ENCODE results near the gene LRRC1.
"Not testable (repeated sequence)": the region's sequence is repeated elsewhere in the genome, so short reads cannot be mapped to it uniquely, and the experiment has no call there.

LRRC1 gene

DNA sequence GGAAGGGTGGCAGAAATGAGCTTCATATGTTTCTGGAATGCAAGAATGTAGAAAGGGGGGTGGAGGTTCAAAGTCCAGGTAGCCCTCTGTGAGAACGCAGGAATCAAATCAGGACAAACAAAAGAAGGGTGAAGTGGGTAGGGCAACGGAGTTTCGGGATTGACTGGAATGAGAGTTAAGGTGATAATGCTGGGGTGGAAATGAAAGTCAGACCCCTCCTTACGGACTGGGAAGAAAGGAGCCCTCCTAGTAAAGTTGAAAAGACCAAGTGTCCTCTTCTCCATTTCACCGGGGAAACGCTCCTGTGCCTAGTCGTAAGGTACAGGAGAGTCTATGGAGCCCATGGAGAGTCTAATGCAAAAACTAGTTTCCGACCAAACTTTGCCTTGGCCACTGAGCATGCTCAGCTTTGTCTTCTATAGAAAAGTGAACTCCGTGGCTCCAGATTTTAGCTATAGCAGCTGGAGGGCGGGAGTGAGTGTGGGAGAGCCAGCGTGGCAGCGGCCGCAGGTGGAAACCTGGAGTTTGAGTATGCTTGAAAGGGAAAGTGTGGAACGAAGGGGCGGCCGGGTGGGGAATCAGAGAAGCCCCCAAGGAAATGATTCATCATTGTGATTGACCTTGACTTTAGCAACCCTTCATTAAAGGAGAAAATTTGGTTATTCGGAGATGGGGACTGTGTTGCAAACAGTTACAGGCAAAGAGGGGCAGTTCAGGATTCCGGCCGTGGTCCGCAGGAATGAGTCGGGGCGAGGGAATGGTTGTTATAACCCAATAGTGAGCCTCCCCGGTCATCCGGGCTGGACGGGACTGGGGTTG lies 1.3 kb upstream of the LRRC1 start:
- peak; percentile 61 for DNase-seq

DNA sequence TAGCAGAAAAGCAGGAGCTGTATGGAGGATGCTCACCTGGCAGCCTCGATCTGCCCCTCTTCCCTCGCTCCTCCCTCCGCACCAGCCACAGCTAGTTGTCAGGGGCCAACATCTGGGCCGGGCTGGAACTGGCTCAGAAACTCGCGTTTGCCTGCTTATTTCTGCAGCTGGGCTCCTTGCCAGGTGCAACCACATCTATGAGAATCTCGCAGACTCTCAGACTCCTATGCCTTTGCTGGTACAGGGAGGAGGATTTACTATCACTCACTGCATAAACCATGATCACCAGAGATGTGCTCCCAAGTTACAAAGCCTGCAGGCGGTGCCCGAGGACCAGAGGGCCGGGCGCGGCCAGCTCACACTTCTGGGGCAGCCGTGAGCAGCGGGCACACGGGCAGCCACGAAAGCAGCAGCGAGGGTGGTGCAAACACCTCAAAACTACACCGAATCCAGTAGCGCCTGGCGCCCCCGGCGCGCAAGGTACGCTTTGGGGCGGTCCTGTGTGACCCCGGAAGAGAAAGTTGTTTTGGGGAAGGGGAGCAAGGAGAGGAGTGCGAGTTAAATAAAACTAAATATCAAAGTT lies 577 bp upstream of the LRRC1 start:
- peak; percentile 69 for DNase-seq

DNA sequence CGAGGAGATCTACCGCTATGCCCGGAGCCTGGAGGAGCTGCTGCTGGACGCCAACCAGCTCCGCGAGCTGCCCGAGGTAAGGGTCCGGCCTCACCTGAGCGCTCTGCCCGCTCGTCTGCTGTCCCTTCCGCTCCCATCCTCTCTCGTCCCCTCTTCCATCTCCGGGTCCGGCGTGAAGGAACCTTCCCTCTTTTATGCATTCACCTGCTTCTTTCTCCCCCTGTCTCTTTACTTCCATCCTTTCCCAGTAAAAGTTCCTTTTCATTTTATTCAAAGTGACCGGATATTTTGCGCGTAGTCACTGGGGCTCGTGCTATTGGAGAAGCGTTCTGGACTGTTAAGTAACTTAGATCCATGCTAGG lies 516 bp downstream of the LRRC1 start:
- DNase-seq = peak; percentile 76

DNA sequence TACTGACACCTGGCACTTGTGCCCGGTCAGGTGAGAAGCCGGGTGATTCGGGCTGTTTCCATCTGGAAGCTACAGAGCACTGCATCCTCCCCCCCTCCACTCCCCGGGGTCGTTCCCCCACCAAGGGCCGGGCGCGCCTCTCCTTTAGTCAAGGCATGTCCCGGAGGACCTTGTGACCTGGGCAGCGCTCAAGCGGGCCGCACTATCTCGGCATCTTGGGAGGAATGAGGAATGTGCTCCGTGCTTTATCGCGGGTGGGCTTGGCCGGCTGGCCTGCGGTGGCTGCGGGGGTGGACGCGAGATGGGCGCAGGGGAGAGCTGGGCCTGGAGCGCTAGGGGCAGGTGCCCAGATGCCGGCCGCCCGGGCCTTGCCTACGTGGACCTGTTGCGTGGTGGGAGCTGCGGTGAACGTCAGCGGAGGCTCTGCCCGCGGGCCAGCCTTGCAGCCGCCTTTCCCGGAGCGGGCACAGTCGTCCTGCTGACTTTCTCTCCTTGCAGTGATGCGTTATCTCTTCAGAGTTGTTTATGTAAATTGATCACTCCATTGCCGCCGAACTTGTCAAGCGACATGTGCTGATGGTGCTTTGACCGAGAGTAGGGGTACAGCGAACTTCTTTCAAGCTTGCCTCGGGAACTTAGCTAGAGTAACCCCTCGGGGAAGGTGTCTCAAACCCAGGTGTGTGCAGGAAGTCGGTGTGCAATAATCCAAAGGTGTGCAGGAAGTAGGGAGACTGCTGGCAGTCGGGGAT lies 1.1 kb downstream of the LRRC1 start:
- DNase-seq = peak; percentile 53

DNA sequence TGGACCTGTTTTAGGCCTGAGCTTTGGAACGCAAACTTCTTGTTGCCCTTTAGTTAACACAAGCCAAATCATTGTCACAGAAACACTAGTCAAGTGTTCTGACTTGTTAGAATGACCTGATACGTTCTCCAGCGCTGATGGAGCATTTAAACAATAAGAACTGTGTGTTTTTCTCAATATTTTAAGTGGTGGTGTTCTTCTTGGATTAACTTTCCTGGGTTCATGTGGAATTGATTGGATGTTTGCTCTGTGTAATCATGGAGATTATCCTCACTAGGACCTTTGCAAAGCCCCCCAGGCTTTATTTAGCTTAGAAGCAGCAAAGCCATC lies 1.6 kb downstream of the LRRC1 start:
- peak; percentile 34 for DNase-seq

DNA sequence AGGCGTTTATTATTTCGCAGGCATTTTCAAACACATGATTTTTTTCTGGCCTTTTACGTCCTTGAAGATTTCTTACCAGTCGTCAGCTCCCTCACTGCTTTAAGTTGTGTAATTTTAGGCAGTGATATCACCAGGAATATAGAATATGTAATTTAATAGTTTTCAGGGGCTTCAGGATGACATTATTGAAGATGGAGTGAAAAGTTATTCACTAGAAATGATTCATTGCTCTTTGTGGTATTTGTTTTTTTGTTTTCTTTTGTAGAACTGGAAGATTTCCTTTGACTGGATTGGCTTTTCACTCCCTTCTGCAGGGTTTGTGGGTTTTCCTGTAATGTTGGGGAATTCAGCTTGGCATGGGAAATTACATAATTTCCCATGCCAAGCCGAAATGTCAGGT lies 2.0 kb downstream of the LRRC1 start:
- no peak for DNase-seq

DNA sequence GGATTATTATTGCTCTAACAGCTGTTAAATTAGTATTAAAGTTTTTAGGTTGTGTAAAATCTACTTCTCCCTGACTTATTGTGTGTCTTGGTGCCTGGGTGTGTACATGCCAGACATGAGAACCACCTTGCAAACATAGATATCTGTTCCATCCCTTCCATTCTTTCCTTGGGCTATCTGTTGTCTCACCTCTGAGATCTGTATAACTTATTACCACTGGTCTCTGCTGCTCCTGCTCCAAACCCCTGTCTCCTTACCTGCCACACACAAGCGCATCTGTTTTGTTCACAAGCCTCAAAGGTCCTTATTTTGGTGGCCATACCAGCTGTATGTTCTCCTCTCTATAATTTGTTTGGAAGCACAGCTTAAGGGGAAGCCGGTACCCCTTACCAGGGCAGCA lies 2.5 kb downstream of the LRRC1 start:
- DNase-seq = no peak

DNA sequence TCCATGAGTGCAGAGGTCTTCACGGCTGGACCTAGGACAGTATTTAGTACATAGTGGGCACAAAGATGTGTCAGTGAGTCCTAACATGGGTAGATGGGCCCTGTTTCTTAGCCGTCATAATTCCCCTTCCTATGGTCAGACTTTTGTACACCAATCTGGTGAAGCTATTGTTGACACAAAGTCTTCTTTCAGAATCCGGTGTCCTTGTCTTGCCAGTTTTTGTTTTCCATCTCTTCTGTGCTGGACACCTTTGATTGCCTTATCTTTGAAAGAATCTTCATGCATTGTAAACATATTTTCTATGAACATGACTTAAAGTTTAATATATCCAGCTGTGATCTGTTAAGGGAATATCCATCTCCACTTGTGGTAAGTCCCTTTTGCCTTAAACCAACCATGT lies 4.5 kb downstream of the LRRC1 start:
- no peak for DNase-seq

DNA sequence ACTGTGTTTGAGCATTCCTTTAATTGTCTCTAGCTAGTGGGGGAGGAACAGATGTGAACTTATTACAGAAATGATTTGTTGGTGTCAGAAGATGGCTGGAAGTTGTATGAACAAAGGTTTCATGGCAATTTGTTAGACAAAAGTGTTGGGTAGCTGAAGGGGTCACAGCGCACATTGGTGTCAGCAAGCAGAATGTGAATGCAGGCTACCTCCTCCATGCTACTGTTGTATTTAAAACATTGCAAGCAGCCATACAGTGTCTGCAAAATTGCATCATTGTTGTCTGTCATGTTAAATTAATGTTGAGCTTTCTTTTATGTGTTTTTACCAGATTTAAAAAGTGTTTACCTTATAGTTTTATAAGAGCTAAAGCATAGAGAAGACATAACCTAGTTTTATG lies 6.2 kb downstream of the LRRC1 start:
- DNase-seq = no peak

DNA sequence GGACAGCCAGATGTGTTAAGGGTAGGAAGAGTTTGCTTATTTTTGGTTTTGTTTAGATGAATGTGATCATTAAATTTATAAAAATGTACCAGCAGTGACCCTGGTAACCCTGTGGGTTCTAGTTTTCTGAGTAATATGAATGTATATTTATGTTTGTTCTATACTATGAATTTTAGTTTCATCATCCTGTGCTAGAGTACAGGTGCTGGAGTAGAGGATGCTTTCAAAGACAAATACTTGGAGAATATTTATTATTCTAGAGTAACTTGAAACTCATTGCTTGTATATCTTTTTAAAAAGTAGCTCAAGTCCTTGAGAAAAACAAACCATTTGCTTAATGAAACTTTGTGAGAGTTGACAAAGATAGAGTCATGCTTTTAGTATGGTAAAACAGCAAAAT lies 7.8 kb downstream of the LRRC1 start:
- DNase-seq = no peak

DNA sequence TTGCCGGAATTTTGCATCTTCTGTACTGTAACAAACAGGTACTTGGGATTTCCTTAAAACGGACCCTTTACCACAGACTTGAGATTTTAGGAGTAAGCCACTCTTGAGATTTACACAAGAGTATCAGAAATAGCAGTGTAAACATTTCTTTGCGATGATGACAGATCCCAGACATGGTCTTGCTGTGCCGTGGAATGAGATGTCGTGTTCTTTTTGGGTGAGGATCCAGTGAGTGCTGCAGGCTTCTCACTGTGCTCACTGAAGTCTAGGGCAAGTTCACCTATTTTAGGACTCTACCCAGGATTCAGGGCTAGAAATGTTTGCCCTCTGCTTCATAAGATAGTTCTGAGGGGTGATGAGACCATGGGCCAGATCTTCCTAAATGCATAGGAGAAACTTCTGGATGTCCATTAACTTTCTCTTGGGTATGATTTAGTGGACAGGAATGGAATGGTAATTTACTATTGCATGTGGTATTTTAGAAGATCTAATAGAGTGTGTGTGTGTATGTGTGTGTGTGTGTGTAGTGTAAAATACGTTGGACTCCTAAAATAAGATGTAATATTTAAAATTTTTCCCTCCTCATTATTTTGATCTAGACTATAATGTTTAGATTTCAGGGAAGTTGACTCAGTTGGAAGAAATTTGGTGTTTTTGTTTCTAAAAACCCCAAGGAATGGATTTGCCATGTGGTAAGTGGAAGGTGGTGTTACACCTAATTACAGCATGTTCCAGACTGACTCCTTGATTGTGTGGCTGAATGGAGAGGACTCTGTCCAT lies 8.5 kb downstream of the LRRC1 start:
- DNase-seq = no peak

DNA sequence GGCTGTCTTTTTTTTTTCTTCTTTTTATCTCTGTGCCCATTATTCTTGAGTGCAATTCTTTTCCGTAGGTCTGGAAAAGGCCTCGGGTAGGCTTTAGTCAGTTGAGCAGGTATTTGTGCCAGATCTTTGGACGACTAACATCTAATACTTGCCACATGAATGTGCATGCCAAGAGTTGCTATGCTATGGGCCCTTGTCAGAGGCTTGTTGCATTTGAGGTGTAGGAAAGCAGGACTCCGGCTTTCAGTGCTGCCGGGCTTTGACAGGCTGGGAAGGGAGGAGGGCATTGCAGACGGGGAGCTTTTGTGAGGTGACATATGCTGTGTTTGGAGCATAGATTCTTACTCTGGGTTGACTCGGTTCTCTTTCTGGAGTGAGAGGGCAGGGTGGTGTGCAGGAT lies 10.2 kb downstream of the LRRC1 start:
- no peak for DNase-seq

DNA sequence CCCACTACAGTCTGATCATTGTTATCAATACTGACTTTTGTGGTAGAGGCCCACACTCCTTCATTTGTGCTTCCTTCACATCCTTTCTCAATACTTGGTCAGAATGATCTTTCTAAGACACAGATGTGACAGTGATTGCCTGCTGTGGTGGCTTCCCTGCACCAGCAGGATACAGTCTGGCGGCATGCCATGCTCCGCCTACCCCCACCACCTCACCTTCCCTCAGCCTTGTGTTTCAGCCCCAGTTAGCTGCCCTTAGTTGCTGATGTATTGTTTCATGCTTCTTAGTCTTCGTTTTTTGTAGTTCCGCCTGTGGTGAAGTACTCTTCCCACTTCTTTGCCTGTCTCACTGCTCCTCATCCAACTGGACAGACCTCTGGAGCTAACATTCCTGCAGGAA lies 10.9 kb downstream of the LRRC1 start:
- peak; percentile 50 for DNase-seq

DNA sequence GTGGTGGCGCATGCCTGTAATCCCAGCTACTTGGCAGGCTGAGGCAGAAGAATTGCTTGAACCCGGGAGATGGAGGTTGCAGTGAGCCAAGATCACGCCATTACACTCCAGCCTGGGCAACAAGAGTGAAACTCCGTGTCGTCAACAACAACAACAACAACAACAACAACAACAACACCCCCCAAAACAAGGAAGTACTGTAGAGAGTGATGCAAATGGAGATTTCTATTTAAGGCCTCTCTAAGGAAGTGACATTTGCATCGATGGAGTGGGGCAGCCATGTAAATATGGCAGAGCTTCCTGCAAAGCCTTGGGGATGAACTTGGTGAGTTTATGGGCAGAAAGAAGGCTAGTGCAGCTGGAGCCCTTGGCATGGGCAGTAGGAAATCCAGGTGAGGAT lies 12.8 kb downstream of the LRRC1 start:
- DNase-seq = not testable (repeated sequence)

DNA sequence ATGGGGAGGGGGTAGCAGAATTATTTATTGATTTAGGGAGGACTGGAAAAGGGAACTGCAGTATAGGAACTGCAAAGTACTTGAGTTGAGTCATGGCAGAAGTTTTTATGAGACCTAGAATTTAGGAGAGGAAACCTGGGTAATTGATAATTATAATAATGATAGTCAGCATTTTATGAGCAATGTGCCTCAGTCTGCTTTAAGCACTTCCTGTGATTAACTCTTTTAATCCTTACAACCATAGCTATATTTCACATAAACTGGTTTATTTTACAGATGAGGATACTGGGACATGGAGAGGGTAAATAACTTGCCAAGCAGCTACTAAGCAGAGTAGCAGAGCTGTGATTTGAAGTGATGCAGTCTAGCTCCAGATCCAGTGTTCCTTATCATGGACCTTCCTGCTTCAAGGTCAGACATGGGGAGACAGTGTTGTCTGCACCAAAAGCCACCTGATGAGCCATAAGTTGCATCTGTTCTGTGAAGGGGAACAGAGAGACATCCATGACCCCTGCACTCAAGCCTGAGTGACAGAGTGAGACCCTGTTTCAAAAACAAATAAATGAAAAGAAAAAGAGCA lies 13.6 kb downstream of the LRRC1 start:
- no peak for DNase-seq

DNA sequence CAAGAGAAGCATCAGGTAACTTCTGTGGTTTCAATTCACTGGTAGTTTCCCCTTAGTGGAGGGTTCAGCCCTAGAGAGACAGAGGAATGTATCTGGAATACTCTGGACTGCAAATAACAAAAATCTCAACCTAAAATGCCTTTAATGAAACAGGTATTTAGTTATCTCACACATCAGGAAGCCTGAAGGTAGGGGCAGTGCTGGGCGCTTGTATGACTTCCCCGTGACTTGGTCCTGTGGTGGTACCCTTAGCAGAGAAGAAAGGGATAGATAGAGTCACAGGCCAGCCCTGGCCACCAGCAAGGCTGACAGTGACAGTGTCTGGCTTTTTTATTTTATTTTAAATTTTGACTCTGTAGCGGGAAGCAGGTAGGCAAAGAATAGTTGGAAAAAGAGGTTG lies 14.9 kb downstream of the LRRC1 start:
- no peak for DNase-seq

DNA sequence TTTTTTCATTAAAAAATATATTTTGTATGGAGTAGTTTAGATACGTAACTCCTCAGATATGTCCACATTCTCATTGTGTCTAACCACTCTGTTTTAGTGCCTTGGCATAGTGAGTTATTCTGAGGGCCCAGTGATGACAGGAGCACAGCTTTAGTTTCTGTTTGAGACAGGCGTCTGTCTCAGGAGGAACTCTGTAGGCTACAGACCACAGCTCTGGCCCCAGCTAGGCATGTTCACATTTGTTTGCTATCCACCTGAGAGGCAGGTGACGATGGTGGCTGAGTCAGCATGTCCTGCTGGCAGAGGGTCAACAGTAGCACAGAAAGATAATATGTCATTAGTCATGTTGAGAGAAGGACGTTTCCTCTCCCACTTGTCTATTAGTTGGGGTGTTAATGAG lies 16.3 kb downstream of the LRRC1 start:
- peak; percentile 91 for DNase-seq

DNA sequence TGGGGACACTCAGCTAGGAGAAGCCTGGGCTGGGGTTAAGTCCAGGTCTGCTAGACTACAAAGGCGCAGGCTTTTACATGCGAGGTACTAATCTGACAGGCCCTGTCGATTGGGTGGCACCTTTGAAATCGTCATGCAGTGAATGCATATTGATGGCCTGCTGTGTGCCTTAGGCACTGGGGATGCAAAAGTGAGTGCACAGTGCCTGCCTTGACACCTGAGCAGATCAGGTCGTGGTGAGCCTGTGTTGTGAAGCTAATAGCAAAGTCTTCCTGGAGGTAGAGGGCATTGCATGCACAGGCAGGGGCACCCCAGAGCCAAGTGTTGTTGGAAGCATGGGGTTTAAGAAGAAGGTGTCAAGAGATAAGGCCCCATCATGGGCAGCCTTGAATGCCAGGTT lies 16.9 kb downstream of the LRRC1 start:
- peak; percentile 49 for DNase-seq

DNA sequence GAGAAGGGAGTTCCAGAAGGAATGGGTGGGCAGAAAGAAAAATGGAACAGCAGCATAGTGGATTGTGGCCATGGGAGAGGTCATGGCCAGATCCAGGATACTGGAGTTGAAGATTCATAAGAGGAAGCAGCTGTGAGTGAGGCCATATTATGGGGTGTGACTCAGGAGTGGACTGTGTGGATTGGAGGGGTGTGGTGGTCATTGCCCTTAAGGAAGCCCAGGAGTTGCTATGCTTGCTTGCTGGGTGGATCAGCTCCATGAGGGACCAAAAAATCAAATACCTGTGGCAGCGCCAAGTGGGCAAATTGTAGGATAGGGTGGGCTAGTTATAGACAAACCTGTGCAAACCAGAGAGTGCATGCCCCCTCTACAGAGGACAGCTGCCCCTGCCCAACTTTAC lies 18.3 kb downstream of the LRRC1 start:
- no peak for DNase-seq

DNA sequence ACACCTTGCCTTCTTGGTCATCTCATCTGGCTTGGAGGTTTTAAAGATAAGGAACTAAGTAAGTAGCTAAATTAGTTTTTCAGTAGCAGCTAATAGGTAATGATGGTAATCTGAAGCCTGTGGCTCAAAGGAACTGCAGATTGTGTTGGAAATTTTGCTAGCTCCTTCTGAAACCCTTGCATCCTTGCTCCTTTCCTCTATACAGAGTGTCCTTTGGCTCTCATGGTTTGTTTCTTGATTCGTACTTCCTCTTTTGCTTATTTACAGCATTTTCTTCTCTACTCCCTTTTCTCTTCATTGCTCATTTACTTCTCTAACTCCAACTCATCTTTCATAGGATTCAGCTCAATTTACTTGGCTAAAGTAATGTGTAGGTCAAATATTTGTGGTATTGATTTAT lies 19.0 kb downstream of the LRRC1 start:
- DNase-seq = no peak

DNA sequence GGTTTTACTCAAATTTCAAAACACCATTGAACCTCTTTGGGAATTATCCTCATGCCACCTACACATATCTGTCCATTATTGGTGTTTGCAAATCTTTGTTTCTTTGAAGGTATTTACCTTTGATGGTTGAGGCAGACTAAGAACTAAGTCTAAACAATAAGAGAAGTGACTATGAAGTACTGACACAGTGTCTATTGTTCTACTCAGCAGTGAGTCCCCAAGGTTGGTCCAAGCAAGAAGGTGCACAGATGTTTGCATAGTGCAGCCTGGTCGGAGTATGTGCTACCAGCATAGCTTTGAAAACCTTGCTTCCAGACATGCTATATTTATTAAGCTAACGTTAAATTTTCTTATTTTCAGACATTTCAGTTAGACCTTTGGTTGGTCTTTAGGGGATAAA lies 19.5 kb downstream of the LRRC1 start:
- no peak for DNase-seq

DNA sequence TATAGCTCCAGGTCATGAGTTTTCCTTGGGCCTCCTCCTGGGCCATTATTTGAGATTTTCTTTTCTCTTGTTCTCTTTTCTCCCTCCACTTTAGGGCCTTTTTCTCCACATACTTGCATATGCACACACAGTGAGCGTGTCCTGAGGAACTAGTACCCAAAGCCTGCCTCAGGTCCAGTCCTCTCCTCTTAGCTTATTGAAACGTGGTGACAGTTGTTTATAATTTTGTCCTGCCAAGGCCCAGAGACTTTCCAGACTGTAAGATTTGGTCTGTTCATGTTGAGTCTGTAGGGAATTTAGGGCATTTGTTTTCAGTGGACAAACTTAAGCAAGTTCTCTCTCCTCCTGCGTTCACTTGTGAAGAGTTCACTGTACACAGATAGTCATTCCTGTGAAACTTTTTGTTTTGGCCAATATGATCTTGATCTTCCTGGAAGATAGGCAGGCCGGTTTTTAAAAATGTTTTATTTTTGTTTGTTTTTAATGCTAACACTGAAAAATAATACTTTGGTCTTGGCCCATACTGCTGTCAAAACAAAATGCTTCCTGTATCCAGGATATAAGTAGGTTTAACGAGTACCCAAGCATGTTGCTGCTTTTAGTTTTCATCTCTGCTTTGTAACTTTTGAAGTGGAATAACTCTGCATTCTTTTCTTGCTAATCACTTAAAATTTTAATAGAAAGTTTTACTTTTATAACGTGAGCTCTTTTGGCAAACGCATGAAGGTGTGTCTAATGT lies 20.7 kb downstream of the LRRC1 start:
- no peak for DNase-seq

Measured in NCI-H146 (cell line).